GM19240 (cell line): ENCODE results near the gene SOX10.
A peak's percentile ranks its signal among the peaks of the same experiment; 100 is the strongest.
"Not testable (repeated sequence)": the region's sequence is repeated elsewhere in the genome, so short reads cannot be mapped to it uniquely, and the experiment has no call there.

Source experiments
- DNase-seq: peaks from one replicate; pipeline ENCODE4 v3.0.0; 2011; ENCODE audit warnings: low spot score; ENCODE audit not compliant: insufficient read length

SOX10 gene

DNA sequence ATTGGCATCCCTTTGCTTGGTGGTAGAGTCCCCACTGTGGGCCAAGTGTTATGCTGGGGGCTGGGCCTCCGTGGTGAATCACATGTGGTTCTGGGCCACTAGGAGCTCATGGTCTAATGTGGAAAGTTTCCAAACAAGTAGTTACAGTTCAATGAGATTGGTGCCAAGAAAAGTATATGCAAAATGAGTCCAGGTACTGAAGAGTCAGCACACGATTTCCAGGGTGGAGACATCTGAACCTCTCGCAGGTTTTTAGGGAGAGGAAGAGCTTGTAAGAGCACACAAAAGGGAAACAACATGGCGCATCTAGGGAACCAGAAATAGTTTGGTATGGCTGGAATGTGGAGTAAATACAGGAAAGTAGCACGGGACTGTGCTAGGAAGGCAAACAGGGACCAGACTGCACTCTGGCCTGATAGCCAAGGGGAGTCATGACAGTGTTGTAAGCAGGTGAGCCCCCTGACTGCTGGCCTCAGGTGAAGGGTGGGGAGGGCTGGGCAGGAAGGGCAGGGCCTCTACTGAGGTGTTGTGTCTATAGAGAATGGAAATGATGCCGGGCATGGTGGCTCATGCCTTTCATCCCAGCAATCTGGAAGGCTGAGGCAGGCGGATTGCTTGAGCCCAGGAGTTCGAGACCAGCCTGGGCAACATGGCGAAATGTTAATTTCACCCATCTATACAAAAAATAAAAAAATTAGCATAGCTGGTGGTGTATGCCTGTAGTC lies 18.3 kb downstream of the SOX10 start:
- no peak for DNase-seq

GRCh38 chr22:37961062-37961461 lies 23.3 kb downstream of the SOX10 start:
- DNase-seq: no peak

DNA sequence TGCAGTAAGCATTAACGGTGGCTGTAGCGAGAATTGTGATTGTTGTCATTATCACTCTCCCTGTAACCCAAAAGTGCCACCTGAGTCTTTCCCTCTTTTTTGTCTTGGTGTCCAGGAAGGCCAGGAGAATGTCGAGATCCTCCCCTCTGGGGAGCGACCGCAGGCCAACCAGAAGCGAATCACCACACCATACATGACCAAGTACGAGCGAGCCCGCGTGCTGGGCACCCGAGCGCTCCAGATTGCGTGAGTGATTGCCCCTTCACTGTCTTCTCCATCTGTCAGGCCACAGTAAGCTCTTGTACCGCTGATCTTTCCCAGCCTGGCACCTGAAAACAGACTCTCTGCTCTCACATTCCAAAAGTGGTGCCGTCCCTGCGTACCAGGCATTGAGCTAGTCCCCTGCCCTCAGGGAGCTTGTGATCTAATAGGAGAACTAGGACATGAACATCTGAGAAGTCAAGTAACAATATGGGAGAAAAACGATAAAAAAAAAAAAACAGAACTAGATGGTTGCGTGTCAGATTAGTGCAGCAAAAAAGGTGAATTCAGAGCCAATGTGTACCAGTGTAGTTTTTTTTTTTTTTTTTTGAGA lies 25.0 kb downstream of the SOX10 start:
- DNase-seq: no peak

- DNase-seq: no peak
Observed at GRCh38 chr22:37957232-37957631, 27.1 kb downstream of the SOX10 start.

DNA sequence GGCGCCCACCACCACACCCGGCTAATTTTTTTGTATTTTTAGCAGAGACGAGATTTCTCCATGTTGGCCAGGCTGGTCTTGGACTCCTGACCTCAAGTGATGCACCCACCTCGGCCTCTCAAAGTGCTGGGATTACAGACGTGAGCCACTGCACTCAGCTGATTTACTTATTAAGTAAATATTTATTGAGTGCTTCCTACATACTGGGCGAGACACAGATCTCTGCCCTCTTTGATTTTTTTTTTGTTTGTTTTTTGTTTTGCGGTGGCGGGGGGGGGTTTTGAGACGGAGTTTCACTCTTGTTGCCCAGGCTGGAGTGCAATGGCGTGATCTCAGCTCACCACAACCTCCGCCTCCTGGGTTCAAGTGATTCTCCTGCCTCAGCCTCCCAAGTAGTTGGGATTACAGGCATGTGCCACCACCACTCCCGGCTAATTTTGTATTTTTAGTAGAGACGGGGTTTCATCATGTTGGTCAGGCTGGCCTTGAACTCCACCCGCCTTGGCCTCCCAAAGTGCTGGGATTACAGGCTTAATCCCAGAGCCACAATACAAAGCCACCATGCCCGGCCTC lies 28.4 kb downstream of the SOX10 start:
- not testable (repeated sequence) for DNase-seq

GRCh38 chr22:37954686-37955085 lies 29.7 kb downstream of the SOX10 start:
- no peak for DNase-seq

DNA sequence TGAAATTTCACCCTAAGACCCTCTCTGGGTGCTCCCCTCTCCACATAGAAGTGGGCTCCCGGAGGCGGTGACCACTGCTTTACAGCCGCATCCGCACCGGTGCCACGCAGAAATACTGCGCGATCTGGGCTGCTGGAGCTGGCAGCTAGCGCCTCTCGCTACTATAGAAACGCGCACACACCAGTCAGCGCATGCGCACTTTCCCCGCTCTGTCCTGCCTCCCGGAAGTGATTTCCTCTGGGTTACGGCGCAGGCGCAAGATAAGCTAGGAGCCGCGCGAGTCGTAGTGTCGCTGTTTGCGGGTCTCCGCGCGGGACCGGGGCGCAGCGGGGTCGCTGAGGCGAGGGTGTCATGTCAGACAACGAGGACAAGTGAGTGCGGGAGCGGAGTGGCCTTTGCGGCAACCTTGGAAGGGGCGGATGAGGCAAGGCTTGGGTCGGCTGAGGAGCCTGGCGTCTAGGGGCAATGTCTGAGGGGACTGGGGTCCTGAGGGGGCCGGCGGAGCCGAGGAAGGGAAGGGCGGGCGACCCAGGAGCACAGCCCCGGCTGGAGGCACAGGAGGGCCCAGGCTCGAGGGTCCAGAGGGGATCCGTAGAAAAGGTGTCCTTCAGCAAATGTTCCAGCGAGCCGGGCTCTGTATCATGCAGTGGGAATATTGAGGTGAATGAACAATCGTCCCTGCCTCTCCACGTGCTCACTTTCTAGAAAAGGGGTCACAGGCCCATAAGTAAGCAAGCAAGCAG lies 30.7 kb downstream of the SOX10 start, which contains the start of the genes C22orf23 and POLR2F:
C22orf23 (minus strand) TSS at position 165 of the 743 bp plus-strand sequence. CDS start 452 bp downstream, outside the sequence.
POLR2F (plus strand) TSS at position 263 of the 743 bp plus-strand sequence; CDS start at position 352, 89 bp downstream.
- peak; percentile 99 for DNase-seq

DNA sequence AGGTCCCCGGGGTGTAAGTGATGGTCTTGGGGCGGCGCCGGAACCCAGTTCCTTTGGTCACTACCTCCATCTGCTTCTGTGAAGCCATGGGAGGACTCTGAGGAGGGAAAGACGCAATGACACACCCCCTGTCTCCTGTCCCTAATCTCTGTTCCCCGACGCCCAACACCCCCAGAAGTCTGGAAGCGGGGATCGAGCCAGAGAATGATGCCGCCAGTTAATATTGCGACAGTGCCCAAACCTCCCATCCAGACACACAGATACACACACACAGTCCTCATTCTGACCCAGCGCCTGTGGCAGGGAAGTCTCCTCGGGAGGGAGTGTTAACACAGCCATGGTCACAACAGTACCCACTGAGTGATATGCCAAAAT lies 31.3 kb downstream of the SOX10 start:
- DNase-seq: no peak

DNA sequence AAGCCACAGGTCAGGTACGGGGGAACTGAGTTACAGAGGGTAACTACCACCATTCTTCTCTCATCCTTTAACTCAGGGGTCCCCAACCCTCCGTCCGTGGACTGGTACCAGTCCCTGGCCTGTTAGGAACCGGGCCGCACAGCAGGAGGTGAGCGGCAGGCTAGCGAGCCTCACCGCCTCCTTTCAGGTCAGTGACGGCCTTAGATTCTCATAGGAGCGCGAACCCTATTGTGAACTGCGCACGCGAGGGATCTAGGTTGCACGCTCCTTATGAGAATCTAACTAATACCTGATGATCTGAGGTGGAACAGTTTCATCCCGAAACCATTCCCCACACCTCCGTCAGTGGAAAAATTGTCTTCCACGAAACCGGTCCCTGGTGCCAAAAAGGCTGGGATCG lies 31.7 kb downstream of the SOX10 start:
- not testable (repeated sequence) for DNase-seq

- no peak for DNase-seq
Observed at GRCh38 chr22:37951305-37951704, 33.0 kb downstream of the SOX10 start.

- not testable (repeated sequence) for DNase-seq
Observed at GRCh38 chr22:37947142-37947795, 37.1 kb downstream of the SOX10 start.

- not testable (repeated sequence) for DNase-seq
Observed at GRCh38 chr22:37944423-37944822, 39.9 kb downstream of the SOX10 start.

DNA sequence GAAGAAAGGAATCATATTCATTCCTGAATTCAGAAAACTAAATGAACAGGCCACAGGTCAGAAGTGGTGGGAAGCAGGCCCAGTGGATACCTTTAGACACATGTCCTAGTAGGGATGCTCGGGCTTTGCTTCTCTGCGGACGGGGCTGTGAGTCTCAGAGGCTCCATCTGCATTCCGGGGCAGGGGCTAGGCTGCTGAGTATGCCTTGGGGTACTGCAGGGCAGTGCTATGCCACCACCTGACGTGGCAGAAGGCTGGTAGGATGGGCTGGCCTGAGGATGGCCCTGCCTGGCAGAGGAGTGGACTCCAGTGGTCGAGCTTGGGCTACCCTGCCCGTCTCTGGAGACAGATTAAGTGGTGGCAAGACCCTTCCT lies 40.5 kb downstream of the SOX10 start:
- DNase-seq: no peak

- no peak for DNase-seq
Observed at GRCh38 chr22:37943136-37943824, 41.1 kb downstream of the SOX10 start.

GRCh38 chr22:37942133-37942532 lies 42.2 kb downstream of the SOX10 start:
- DNase-seq: no peak

DNA sequence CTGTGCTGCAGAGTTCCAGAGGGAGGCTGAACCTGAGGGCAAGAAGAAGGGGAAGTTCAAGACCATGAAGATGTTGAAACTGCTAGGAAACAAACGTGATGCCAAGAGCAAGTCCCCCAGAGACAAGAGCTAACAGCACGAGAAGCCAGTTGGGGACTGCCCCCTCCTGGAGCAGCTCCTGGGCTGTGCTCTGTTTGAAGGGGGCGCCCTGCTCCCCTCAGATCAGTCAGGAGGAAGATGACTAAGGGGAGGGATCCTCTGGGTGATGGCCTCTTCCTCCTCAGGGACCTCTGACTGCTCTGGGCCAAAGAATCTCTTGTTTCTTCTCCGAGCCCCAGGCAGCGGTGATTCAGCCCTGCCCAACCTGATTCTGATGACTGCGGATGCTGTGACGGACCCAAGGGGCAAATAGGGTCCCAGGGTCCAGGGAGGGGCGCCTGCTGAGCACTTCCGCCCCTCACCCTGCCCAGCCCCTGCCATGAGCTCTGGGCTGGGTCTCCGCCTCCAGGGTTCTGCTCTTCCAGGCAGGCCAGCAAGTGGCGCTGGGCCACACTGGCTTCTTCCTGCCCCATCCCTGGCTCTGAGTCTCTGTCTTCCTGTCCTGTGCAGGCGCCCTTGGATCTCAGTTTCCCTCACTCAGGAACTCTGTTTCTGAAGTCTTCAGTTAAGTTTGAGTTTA lies 43.5 kb downstream of the SOX10 start:
- no peak for DNase-seq

DNA sequence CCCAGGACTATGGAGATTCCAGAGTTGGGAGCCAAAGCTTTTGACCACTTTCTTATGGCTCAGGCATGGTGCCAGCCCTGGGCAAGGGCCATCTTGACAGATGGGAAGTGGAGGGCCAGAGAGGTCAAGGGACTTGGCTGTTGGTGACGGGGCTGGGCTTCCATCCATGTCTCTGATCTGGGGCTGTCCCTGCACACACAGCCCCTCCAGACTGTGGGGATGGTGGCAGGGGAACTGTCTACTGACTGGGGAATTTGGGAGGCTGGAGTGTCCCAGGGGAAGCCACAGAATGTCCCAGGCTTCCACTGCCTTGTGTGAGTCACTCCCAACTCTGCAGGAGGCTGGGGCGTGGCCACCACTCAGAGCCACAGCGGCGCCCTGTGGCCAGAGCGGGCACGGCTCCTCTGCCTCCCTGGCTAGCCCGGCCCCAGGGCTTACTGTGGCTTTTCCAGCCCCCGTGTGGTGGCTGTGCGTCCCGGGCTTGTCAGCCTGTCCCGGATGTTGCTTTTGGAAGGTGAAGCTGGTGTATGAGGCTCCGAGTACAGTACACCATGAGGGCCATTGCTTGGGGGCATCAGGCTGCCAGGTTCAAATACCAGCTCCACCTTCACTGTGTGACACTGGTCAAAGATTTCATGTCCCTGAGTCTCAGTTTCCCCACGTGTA lies 50.5 kb downstream of the SOX10 start:
- peak; percentile 93 for DNase-seq

- no peak for DNase-seq
Observed at GRCh38 chr22:37932821-37933578, 51.4 kb downstream of the SOX10 start.

DNA sequence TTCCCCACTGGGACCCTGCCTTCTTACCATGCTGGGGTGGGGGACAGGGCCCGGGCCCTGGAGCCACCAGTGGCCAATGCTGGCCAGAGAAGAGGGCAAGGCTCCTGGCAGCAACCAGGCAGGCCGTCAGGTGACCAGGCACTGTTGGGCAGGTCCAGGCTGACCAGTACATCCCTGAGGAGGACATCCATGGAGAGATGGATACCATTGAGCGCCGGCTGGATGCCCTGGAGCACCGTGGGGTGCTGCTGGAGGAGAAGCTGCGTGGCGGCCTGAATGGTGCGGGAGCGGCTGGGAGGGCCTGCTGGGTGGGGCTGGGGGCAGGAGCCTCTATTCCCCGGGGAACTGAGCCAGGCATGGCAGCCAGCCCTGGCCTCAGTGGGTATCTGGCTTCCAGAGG lies 52.0 kb downstream of the SOX10 start:
- no peak for DNase-seq
